HEK293 (cell line): ENCODE data around the gene TPP1.

Source experiments
- CTCF ChIP-seq: fragments of 450-650 bp; formaldehyde crosslinking; IDR thresholded peaks from 2 replicates; pipeline ENCODE4 v1.5.1; 2016; ENCODE audit warnings: missing biosample characterization, missing genetic modification characterization
- REST ChIP-seq: fragments of 450-650 bp; formaldehyde crosslinking; IDR thresholded peaks from 2 replicates; pipeline ENCODE4 v1.5.1; 2016; ENCODE audit warnings: missing biosample characterization, missing genetic modification characterization

- TF ChIP-seq REST (tag by site-specific recombination): no peak
- TF ChIP-seq CTCF (tag by site-specific recombination): no peak
Observed at GRCh38 chr11:6634534-6634933, 15.3 kb upstream of the TPP1 start.
